Hepatocyte (in vitro differentiated cells): Measurements from ENCODE around the gene ANGPTL8. TPM values are rescaled to one million over a fixed set of nuclear protein-coding genes. Genes with fewer than 3 reads are reported as not detected.
A peak's percentile ranks its signal among the peaks of the same experiment; 100 is the strongest.

Source experiments
- DNase-seq: peaks from one replicate; pipeline ENCODE4 v3.0.0-alpha.2; 2016; ENCODE audit warnings: low spot score
- H2AFZ ChIP-seq: fragments of 200-600 bp; sonication (generic); 2 replicates; pipeline ENCODE4 v1.6.0; 2016; ENCODE audit warnings: antibody characterized with exemption, mild to moderate bottlenecking
- H3K27ac ChIP-seq: fragments of 200-600 bp; sonication (generic); 2 replicates; pipeline ENCODE4 v1.5.1; 2016; ENCODE audit warnings: mild to moderate bottlenecking
- H3K27me3 ChIP-seq: fragments of 200-600 bp; sonication (generic); 2 replicates; pipeline ENCODE4 v1.6.1; 2016
- H3K36me3 ChIP-seq: fragments of 200-600 bp; sonication (generic); replicated peaks from 2 replicates; pipeline ENCODE4 v1.5.1; 2016; ENCODE audit warnings: low read depth; ENCODE audit not compliant: insufficient read depth
- H3K4me1 ChIP-seq: fragments of 200-600 bp; sonication (generic); 2 replicates; pipeline ENCODE4 v1.5.1; 2016; ENCODE audit warnings: mild to moderate bottlenecking, moderate library complexity; ENCODE audit not compliant: insufficient read depth
- H3K4me2 ChIP-seq: fragments of 200-600 bp; sonication (generic); 2 replicates; pipeline ENCODE4 v1.6.0; 2016
- H3K4me3 ChIP-seq: fragments of 200-600 bp; sonication (generic); 2 replicates; pipeline ENCODE4 v1.5.1; 2016; ENCODE audit warnings: mild to moderate bottlenecking
- H3K79me2 ChIP-seq: fragments of 200-600 bp; sonication (generic); 2 replicates; pipeline ENCODE4 v1.6.0; 2017; ENCODE audit warnings: mild to moderate bottlenecking
- H3K9me2 ChIP-seq: fragments of 200-600 bp; sonication (generic); replicated peaks from 2 replicates; pipeline ENCODE4 v1.6.0; 2017; ENCODE audit warnings: mild to moderate bottlenecking; ENCODE audit not compliant: insufficient read depth
- H3K9me3 ChIP-seq: fragments of 200-600 bp; sonication (generic); 2 replicates; pipeline ENCODE4 v1.5.1; 2016; ENCODE audit warnings: low read depth, mild to moderate bottlenecking
- H4K20me1 ChIP-seq: fragments of 200-600 bp; sonication (generic); 2 replicates; pipeline ENCODE4 v1.6.0; 2016; ENCODE audit warnings: mild to moderate bottlenecking; ENCODE audit not compliant: insufficient read depth, poor library complexity, severe bottlenecking
- CTCF ChIP-seq: fragments of 200-600 bp; sonication (generic); IDR thresholded peaks from 2 replicates; pipeline ENCODE4 v1.5.1; 2016; ENCODE audit warnings: antibody characterized with exemption, mild to moderate bottlenecking; ENCODE audit not compliant: poor library complexity
- EZH2 ChIP-seq: fragments of 200-600 bp; sonication (generic); IDR thresholded peaks from 2 replicates; pipeline ENCODE4 v1.6.1; 2016; ENCODE audit warnings: antibody characterized with exemption, mild to moderate bottlenecking, borderline replicate concordance
- EZH2phosphoT487 ChIP-seq: fragments of 200-600 bp; sonication (generic); IDR thresholded peaks from one replicate; pipeline ENCODE4 v1.6.1; 2018; ENCODE audit warnings: antibody characterized with exemption, mild to moderate bottlenecking, low read depth, moderate library complexity; ENCODE audit not compliant: unreplicated experiment, severe bottlenecking
- WGBS: methylation state at CpG from one replicate; pipeline ENCODE4 v1.1.6; 2016; ENCODE audit warnings: low lambda C conversion rate; ENCODE audit errors: missing lambda C conversion rate; 5-methylcytosine and 5-hydroxymethylcytosine counted together
- polyA plus RNA-seq: library from polyadenylated mRNA; unstranded; fragments of >200 nt; fragmentation: Nextera tagmentation; extraction: Ambion mirVana; gene quantifications from 2 replicates; pipeline ENCODE4 v1.2.1, GENCODE V29; 2016
- total RNA-seq: library from RNA; depleted of rRNA; stranded (reverse); fragments of >200 nt; gene quantifications from 2 replicates; pipeline ENCODE4 v1.2.3, GENCODE V29; 2014

The ANGPTL8 gene
- total and polyA plus RNA-seq, 2 experiments from 2014 or later, result 20.8 to 24.9 TPM

- H3K79me2 ChIP-seq, result no peaks in the 10 kb centered on the region
- no peaks in the 10 kb centered on the region for H3K27me3 ChIP-seq
- TF ChIP-seq EZH2phosphoT487, result no peak
- H3K4me1 ChIP-seq, result peaks cover 16% of the 10 kb centered on the region
- peak overlapping the region; percentile 30 for H3K27ac ChIP-seq
- H3K9me3 ChIP-seq, result no peaks in the 10 kb centered on the region
- H3K4me2 ChIP-seq, result no peak overlapping the region
- DNase-seq, result no peak
- H4K20me1 ChIP-seq, result no peaks in the 10 kb centered on the region
- 82% methylated on average over 10 of the region's 10 CpGs for WGBS
- no peaks in the 10 kb centered on the region for H3K36me3 ChIP-seq
- no peak overlapping the region for H2AFZ ChIP-seq
- H3K9me2 ChIP-seq, result no peaks in the 10 kb centered on the region
- H3K4me3 ChIP-seq, result no peak overlapping the region
Measured at GRCh38 chr19:11268783-11269267, 29.4 kb downstream of the ANGPTL8 start.

GRCh38 chr19:11269408-11269807 lies 30.0 kb downstream of the ANGPTL8 start:
- no peak for DNase-seq
- no peaks in the 10 kb centered on the region for H3K9me3 ChIP-seq
- H3K27ac ChIP-seq, result peak overlapping the region; percentile 30
- H3K79me2 ChIP-seq, result no peaks in the 10 kb centered on the region
- TF ChIP-seq CTCF, result no peak
- no peak for TF ChIP-seq EZH2phosphoT487
- no peak for TF ChIP-seq EZH2
- no peaks in the 10 kb centered on the region for H3K36me3 ChIP-seq
- no peaks in the 10 kb centered on the region for H3K9me2 ChIP-seq
- no peak overlapping the region for H3K4me2 ChIP-seq
- 67% methylated on average over 7 of the region's 7 CpGs for WGBS
- H4K20me1 ChIP-seq, result no peaks in the 10 kb centered on the region
- H2AFZ ChIP-seq, result no peak overlapping the region
- no peaks in the 10 kb centered on the region for H3K27me3 ChIP-seq
- H3K4me3 ChIP-seq, result no peak overlapping the region
- H3K4me1 ChIP-seq, result peaks cover 16% of the 10 kb centered on the region

- H3K9me3 ChIP-seq, result no peaks in the 10 kb centered on the region
- H3K4me2 ChIP-seq, result no peak overlapping the region
- H3K27ac ChIP-seq, result no peak overlapping the region
- WGBS, result 73% methylated on average over 2 of the region's 2 CpGs
- H3K4me3 ChIP-seq, result no peak overlapping the region
- H3K27me3 ChIP-seq, result no peaks in the 10 kb centered on the region
- H2AFZ ChIP-seq, result no peak overlapping the region
- H3K79me2 ChIP-seq, result no peaks in the 10 kb centered on the region
- no peak for DNase-seq
- no peaks in the 10 kb centered on the region for H3K9me2 ChIP-seq
- peaks cover 8% of the 10 kb centered on the region for H3K4me1 ChIP-seq
- H3K36me3 ChIP-seq, result no peaks in the 10 kb centered on the region
- no peaks in the 10 kb centered on the region for H4K20me1 ChIP-seq
- TF ChIP-seq EZH2phosphoT487, result no peak
- TF ChIP-seq EZH2, result no peak
- TF ChIP-seq CTCF, result no peak
Measured at GRCh38 chr19:11273296-11273695, 33.9 kb downstream of the ANGPTL8 start.

- no peak for DNase-seq
- Histone ChIP-seq H3K27me3 (no peaks in the 10 kb centered on the region), H3K4me2 (no peak overlapping the region), H3K4me3 (no peak overlapping the region), H3K9me3 (no peaks in the 10 kb centered on the region), H2AFZ (no peak overlapping the region), H3K36me3 (no peaks in the 10 kb centered on the region), H4K20me1 (no peaks in the 10 kb centered on the region), H3K79me2 (no peaks in the 10 kb centered on the region), H3K4me1 (peaks cover 8% of the 10 kb centered on the region), H3K27ac (no peak overlapping the region), H3K9me2 (no peaks in the 10 kb centered on the region)
- WGBS, result 94% methylated on average over 5 of the region's 5 CpGs
- no peak for TF ChIP-seq CTCF
- no peak for TF ChIP-seq EZH2phosphoT487
- TF ChIP-seq EZH2, result no peak
Measured at GRCh38 chr19:11273989-11274388, 34.6 kb downstream of the ANGPTL8 start.
